ENCODE measurements around the gene TRPM7.

GRCh38 chr15:50710585-50710984 is 24.0 kb upstream of the TRPM7 start:
- TF ChIP-seq ZNF274 (IDR thresholded peaks at IDR 0.05; ENCODE audit: low read depth, low read length) (no peak), SUZ12 (IDR thresholded peaks at IDR 0.05; ENCODE audit: extremely low read depth, insufficient read depth, insufficient read length) (no peak)
